ENCODE data around the gene RRP1.

The RRP1 gene

GRCh38 chr21:43803558-43804300 is 14.4 kb downstream of the RRP1 start:
- DNase-seq = no peak

- DNase-seq = no peak
Observed at GRCh38 chr21:43805275-43805800, 16.0 kb downstream of the RRP1 start.

GRCh38 chr21:43806017-43806710 is 16.8 kb downstream of the RRP1 start:
- no peak for DNase-seq

GRCh38 chr21:43808367-43808766 is 19.0 kb downstream of the RRP1 start:
- DNase-seq = no peak

GRCh38 chr21:43808832-43809251 is 19.5 kb downstream of the RRP1 start:
- no peak for DNase-seq

GRCh38 chr21:43809346-43809799 is 20.0 kb downstream of the RRP1 start:
- DNase-seq = no peak

- DNase-seq = no peak
Observed at GRCh38 chr21:43809853-43810504, 20.6 kb downstream of the RRP1 start.

- DNase-seq = peak; percentile 98
Observed at GRCh38 chr21:43810505-43811261, 21.3 kb downstream of the RRP1 start.

GRCh38 chr21:43811262-43812105 is 22.1 kb downstream of the RRP1 start:
- DNase-seq = no peak

- DNase-seq = no peak
Observed at GRCh38 chr21:43812139-43812821, 22.9 kb downstream of the RRP1 start.

GRCh38 chr21:43812957-43813655 is 23.7 kb downstream of the RRP1 start:
- no peak for DNase-seq

- no peak for DNase-seq
Observed at GRCh38 chr21:43813656-43813980, 24.2 kb downstream of the RRP1 start.

- DNase-seq = no peak
Observed at GRCh38 chr21:43814215-43815106, 25.1 kb downstream of the RRP1 start.

- DNase-seq = no peak
Observed at GRCh38 chr21:43815107-43815613, 25.8 kb downstream of the RRP1 start.

GRCh38 chr21:43815991-43816390 is 26.6 kb downstream of the RRP1 start:
- no peak for DNase-seq

- DNase-seq = no peak
Observed at GRCh38 chr21:43816611-43817071, 27.3 kb downstream of the RRP1 start.

- no peak for DNase-seq
Observed at GRCh38 chr21:43817157-43818086, 28.0 kb downstream of the RRP1 start.

- no peak for DNase-seq
Observed at GRCh38 chr21:43818685-43819084, 29.3 kb downstream of the RRP1 start.

Data from activated CD8-positive, alpha-beta memory T cell treated with anti-CD3 and anti-CD28 coated beads for 24 hours (primary cell).